ENCODE measurements around the gene TTYH3.
"Not testable (repeated sequence)": the region's sequence is repeated elsewhere in the genome, so short reads cannot be mapped to it uniquely, and the experiment has no call there.

Gene TTYH3

DNA sequence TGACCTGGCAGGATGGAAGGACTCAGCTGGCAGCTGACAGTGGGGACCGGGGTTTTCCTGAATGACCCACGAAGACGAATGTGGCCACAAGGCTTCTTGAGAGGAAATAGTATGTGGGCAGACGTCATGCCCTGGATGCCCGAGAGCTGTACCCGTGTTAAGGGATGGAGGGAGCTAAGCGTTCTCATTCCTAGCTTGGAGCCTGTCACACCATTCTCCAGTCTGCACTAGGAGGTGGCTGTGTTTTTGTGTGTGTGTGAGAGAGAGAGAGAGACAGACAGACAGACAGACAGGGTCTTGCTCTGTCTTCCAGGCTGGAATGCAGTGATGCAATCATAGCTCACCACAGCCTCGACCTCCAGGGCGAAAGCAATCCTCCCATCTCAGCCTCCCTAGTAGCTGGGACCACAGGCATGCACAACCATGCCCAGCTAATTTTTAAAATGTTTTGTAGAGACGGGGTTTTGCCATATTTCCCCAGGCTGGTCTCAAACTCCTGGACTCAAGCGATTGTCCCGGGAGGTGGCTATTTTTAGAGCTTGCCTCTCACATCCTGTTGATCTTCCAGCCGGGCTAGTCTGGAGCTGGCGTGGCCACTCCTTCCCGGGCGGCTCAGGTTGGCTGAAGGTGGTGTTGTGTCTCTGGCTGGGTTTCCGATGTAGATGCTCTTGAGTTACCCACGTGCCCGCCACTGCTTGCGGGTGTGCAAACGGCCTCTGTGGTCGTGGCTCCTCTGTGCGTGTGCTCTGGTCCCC is 58.3 kb downstream of the TTYH3 start:
- no peak for DNase-seq

DNA sequence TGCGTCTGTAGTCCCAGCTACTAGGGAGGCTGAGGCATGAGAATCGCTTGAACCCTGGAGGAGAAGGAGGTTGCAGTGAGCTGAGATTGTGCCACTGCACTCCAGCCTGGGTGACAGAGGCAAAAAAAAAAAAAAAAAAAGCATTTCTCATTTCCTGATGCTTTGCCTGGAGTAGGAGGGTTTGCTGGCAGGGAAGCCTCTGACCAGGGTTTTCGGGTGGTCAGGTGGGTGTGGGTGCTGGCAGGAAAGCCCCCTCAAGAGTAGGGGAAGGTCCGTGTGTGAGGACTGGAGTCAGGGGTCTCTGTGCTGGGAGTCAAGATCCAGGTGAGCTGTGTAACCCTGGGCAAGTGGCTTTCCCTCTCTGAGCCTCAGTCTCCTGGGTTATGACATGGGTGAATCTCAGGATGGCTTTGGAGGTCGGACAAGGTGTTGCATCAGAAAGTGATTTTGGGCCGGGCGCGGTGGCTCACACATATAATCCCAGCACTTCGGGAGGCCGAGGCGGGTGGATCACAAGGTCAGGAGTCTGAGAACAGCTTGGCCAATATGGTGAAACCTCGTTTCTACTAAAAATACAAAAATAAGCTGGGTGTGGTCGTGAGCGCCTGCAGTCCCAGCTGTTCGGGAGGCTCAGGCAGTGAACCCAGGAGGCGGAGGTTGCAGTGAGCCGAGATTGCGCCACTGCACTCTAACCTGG is 59.4 kb downstream of the TTYH3 start:
- no peak for DNase-seq

DNA sequence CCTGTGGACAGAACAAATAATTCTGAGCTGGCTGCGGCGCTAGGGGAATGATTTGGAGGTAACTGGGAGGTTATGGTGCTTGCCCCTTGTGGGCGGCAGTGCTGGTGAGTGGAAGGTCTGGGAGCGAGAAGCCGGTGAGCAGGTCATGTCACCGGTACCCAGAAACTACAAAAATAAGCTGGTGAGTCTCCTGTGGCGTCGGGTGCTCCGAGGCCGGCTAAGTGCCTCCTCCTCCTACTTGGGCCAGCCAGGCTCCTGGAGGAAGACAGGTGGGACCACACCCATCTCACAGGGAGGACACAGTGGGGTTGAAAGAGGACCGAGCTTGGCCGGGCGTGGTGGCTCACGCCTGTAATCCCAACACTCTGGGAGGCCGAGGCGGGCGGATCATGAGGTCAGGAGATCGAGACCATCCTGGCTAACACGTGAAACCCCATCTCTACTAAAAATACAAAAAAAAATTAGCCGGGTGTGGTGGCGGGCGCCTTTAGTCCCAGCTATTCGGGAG is 60.2 kb downstream of the TTYH3 start:
- not testable (repeated sequence) for DNase-seq

DNA sequence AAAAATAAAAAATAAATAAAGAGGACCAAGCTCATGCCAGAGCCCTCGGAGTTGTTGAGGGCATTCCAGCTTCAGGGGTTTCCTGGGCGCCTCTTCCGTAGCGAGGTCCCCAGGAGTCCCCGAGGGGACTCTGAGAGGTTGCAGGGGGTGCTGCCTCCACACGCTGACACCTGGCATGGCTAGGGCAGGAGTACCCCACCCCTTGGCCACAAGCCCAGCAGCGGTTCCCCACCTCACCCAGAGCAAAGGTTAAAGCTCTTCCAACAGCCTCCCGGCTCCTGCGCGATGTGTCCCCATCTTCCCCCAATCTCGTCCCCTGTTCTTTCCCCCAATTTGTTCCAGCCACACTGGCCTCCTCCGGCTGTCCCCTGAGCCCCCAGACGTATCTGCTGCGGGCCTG is 60.8 kb downstream of the TTYH3 start:
- DNase-seq = no peak

DNA sequence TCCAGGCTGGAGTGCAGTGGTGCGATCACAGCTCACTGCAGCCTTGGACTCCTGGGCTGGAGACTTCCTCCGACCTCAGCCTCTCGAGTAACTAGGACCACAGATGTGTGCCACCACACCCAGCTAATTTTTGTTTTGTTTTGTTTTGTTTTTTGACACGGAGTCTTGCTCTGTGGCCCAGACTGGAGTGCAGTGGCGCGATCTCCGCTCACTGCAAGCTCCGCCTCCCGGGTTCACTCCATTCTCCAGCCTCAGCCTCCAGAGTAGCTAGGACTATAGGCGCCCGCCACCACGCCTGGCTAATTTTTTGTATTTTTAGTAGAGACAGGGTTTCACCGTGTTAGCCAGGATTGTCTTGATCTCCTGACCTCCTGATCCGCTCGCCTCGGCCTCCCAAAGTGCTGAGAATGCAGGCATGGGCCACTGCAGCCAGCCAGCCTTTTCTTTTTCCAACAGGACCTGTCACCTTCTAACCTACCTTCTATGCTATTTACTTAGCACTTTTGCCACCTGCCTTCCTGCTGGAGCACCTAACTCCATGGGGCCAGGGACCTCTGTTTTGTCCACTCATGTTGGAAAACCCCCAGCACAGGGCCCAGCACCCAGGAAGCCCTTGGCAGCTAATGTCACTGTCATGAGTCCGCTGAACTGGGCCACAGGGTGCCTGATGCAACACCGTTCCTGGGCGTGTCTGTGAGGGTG is 61.8 kb downstream of the TTYH3 start:
- DNase-seq = not testable (repeated sequence)

DNA sequence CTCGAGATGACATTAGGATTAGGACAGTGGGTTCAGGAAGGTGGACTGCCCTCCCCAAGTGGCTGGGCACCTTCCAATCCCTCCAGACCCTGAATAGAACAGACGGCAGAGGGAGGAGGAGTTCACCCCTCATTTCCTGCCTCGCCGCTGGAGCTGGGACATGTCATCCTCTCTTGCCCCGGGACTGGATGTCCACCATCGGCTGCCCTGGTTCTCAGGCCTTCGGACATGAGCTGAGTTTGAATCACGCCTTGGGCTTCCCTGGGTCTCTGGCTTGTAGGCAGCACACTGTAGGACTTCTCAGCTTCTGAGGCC is 62.3 kb downstream of the TTYH3 start:
- not testable (repeated sequence) for DNase-seq

DNA sequence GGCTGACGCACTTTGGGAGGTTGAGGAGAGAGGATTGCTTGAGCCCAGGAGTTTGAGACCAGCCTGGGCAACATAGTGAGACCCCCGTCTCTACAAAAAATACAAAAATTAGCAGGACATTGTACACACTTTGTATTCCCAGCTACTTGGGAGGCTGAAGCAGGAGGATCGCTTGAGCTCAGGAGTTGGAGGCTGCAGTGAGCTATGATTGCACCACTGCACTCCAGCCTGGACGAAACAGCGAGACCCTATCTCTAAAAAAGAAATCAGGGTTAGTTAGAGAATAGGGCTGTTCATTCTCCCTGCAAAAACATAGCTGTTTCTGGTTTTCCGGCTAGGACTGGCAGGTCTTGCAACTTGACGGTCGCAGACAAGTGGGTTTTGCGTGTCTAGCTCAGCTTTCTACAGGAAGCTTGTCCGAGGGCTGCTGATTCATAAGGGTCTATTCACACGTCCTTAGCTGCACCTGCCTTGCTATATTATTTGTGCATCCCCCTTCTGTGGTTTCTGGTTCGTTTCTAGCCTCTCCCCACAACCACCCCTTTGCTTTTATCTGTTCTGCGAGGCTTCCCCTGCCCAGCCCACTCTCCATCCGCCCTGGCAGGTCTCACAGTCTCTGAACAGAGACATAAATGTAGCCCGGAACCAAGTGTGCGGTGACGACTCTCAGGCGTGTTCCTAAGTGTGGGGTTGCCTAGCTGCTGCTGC is 66.9 kb downstream of the TTYH3 start:
- peak; percentile 66 for DNase-seq

DNA sequence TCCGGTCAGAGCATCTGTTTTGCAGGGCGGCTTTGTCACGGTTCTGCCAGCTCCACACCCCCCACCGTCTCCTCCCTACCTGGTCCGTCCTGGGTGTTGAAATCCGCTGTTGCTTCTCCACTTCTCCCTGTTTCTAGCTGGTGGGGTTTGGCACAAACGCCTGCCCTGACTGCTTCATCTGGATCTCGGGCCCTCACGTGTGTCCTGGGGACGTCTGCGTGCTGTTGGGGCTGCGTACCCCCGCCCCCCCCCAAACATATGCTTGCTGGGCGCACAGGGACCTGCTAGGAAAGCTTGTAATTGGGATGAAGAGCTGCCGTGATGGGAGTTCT is 67.5 kb downstream of the TTYH3 start:
- no peak for DNase-seq

DNA sequence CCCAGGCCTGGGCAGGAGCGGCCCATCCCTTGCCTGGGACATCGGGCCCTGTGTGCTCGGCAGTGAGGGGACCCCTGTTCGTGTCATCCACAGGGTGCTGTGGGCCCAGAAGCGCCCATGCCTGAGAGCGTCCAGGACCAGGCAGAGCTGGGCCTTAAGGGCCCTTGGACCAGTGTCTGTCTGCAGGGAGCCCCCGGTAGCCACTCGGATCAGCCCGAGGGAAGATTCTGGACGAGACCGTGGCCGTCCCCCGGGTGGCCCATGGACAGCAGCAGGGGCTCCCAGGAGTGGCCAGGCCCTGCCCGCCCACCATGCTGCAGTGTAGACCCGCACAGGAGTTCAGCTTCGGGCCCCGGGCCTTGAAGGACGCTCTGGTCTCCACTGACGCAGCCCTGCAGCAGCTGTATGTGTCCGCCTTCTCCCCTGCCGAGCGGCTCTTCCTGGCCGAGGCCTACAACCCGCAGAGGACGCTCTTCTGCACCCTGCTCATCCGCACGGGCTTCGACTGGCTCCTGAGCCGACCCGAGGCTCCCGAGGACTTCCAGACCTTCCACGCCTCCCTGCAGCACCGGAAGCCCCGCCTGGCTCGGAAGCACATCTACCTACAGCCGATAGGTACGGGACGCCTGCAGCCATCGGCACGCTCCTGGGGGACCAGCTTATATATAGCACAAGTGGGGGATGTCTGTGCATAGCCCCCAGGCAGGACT is 68.5 kb downstream of the TTYH3 start:
- DNase-seq = no peak

DNA sequence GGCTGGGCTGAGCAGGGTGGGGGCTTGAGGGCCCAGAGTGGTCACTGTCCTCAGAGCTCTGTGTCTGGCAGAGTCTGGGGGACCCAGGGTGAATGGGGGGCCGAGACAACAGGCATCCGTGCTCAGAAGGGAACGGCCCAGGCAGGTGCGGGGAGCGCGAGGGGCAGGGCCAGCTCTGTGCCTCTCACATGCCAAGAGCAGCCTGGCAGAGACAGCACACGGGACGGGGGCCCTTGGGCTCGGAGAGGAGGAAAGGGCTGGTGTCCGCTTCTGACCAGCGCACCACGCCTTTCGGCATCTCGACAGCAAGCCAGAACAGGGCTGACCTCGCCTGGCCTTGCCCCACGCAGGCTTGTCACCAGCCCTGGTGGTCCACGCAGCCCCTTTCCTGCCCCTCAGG is 69.6 kb downstream of the TTYH3 start:
- DNase-seq = no peak

DNA sequence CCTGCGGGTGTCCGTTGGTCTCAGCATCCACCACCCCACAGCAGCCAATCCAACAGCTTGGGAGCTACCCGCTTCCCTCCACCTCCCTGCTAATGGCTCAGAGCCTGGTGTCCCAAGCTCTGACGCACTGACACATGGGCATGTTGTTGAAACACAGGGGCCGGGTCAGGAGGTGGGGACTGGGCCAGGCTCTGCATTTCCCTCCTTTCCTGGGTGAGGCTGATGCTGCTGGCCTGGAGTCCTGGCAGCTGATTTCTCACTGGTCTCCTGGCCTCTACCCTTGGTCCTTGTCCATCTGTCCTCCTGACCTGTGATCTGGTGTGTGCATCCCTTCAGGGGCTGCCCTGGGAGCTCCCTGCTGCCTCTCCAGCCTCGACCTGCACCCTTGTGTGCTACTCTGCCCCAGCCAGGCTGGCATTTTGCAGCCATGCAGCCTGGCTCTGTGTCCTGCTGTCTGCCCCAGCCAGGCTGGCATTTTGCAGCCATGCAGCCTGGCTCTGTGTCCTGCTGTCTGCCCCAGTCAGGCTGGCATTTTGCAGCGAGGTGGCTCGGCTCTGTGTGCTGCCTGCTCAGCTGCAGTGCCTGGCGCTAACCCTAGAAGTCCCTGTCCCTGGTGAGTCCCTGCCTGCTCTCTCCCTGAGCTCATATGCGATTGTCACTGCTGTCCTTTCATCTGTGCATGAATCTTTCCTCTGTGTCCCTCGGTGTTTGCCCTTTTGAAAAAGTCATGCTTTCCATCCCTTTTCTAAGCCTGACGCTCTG is 70.2 kb downstream of the TTYH3 start:
- no peak for DNase-seq

DNA sequence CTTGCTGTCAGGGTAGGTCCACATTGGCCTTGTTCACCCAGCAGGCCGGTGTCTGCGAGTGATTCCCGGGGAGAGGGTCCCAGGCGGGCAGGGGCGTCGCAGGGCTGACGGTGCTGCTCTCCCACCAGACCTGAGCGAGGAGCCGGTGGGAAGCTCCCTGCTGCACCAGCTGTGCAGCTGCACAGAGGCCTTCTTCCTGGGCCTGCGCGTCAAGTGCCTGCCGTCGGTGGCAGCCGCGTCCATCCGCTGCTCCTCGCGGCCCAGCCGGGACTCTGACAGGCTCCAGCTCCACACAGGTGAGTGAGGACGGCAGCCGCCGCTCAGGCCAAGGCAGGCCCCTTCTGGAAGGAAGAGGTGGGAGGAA is 70.8 kb downstream of the TTYH3 start:
- no peak for DNase-seq

DNA sequence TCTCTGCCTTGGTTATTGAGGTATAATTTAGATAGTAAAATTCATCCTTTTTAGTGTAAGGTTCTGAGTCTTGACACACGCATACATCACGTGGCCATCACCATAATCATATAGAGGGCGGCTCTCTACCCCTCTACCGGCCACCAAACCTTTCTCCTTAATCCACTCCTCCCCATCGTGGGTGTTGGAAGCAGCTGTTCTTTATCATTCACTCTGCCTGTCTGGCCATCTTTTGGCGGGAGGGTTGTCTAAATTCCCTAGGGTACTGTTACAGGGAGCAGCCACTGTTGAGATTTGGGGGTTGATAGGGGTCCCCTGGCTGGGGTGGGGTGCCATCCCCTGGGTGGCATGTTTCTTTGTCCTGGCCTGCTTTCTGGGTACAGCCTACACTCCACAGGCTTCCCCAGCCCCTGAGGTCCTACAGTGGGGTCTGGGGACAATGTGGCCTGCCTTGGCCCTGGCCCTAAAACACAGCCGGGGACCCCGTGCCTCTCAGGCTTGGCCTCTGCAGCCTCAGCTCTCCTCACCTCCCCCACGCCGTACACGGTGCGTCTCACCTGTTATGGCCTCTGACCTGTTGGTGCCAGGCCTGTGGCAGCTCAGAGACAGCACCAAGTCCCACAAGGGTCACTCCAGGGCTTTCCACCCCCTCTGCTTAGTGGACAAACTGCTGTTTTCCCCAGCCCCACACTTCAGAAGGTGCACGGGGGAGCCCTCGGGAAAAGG is 73.7 kb downstream of the TTYH3 start:
- no peak for DNase-seq

DNA sequence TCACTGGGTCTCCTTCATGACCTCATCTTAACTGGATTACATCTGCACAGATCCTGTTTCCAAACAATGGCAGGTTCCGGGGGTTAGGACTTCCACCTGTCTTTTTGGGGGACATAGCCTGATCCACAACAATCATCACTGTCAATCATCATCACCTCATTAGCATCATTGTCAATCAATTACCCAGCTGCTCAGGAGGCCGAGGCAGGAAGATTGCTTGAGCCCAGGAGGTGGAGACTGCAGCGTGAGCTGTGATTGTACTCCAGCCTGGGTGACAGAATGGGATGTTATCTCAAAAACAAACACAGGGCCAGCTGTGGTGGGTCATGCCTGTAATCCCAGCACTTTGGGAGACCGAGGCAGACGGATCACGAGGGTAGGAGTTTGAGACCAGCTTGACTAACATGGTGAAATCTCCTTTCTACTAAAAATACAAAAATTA is 74.9 kb downstream of the TTYH3 start:
- no peak for DNase-seq

DNA sequence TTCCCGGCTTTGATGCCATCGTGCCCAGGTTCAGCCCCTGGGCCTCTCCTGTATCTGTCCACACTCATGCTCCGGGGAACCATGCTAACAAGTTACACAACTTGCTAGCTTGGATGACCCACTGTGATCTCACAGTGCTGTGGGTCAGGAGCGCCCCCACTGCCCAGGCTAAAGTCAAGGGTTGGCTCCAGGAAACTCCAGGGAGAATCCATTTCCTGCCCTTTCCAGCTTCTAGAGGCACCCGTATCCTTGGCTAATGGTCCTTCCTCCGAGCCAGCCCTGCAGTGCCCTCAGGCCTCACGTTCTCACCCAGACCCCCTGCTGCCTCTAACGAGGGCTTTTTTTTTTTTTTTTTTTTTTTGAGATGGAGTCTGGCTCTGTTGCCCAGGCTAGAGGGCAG is 75.7 kb downstream of the TTYH3 start:
- DNase-seq = no peak

DNA sequence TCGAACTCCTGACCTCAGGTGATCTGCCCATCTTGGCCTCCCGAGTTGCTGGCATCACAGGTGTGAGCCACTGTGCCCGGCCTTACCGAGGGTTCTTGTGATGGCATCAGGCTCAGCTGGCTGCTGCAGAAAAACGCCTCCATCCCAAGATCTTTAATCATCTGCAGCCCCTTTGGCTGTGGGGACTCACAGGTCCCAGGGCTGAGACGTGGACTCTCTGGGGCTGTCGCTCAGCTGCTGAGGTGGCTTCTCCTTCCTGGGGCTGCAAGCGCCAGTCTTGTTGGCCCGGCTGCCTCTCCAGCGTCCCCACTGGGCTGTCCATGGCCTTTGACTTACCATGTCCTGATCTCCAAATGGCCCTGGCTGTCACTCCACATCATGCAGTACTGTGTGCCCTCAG is 76.3 kb downstream of the TTYH3 start:
- no peak for DNase-seq

DNA sequence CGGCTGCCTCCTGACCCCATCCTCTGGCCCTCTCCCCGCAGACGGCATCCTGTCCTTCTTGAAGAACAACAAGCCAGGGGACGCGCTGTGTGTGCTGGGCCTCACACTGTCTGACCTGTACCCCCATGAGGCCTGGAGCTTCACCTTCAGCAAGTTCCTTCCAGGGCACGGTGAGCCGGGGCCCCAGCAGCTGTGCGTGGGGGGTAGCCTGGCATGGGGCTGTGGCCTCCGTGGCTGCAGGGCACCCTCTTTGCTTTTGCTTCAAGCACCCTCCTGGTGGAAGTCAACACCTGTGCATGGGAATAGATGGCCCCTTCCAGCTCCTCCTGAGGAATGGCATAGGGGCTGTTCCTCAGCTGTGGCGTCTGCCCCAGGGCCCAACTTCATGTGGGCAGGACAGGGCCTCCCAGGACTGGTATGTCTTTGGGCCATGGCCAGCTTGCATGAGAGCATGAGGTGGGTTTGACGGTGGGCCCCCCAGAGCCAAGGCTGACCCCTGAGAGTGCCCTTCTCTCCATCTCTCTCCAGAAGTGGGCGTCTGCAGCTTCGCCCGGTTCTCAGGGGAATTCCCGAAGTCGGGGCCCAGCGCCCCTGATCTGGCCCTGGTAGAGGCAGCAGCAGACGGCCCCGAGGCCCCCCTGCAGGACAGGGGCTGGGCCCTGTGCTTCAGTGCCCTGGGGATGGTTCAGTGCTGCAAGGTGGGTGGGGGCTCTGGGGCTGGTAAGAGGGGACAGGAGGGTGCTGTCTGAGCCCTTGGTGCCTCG is 76.9 kb downstream of the TTYH3 start:
- DNase-seq = no peak

DNA sequence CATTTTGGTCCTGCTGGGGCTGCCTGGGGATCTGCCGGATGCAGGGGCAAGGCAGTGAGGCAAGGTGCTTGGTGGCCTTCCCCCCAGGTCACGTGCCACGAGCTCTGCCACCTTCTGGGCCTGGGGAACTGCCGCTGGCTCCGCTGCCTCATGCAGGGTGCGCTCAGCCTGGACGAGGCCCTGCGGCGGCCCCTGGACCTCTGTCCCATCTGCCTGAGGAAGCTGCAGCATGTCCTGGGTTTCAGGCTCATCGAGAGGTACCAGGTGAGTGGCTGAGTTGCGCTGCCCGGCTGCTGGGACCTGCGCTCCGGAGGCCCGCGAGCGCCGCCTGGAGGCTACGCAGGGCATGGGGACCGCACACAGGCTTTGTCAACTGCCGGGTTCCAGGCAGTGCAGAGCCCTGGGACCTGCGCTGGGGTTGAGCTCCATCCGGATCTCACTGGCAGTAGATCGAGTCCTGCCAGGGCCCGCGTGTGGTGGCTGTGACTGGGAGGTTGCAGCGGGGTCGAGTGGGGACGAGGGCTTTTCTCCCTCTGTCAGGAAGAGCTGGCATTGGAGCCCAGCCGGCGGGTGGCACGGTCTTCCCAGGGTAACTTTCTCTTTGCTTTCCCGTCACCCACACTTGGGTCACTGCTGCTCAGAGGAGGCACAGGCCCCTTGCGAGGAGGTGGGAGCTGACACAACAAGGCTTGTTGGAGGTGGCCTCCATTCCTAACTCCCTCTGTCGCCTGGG is 77.9 kb downstream of the TTYH3 start:
- peak; percentile 66 for DNase-seq

DNA sequence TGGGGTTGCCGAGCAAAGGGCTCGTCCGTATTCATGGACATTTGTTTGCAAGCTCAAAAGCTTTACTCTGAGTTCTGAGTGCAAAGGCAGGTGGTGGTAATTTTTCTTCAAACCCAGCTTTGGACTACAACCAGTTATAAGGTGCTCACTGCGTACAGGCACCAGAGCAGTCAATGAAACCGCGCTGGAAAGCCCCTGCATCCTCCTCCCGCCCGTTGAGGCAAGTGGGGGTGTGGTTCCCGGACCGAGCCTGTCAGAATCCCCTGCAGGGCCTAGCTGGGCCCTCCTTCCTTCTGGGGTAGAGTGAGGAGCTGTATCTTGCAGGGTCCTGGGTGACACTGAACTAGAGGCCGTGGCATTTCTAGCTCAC is 78.5 kb downstream of the TTYH3 start:
- no peak for DNase-seq
